ENCODE results near the gene MBNL2.
"Not testable (repeated sequence)": the region's sequence is repeated elsewhere in the genome, so short reads cannot be mapped to it uniquely, and the experiment has no call there.

The MBNL2 gene

GRCh38 chr13:97329331-97329730, 107.2 kb downstream of the MBNL2 start:
- no peak for DNase-seq

- no peak for DNase-seq
Measured at GRCh38 chr13:97330448-97330847, 108.3 kb downstream of the MBNL2 start.

- DNase-seq: no peak
Measured at GRCh38 chr13:97332742-97333141, 110.6 kb downstream of the MBNL2 start.

GRCh38 chr13:97333983-97334382, 111.8 kb downstream of the MBNL2 start:
- no peak for DNase-seq

GRCh38 chr13:97334690-97335089, 112.6 kb downstream of the MBNL2 start:
- no peak for DNase-seq

GRCh38 chr13:97335488-97336134, 113.5 kb downstream of the MBNL2 start:
- DNase-seq: no peak

GRCh38 chr13:97337985-97338499, 115.9 kb downstream of the MBNL2 start:
- DNase-seq: no peak

- no peak for DNase-seq
Measured at GRCh38 chr13:97338571-97338970, 116.4 kb downstream of the MBNL2 start.

- DNase-seq: no peak
Measured at GRCh38 chr13:97339019-97339987, 117.2 kb downstream of the MBNL2 start.

GRCh38 chr13:97339988-97340749, 118.0 kb downstream of the MBNL2 start:
- DNase-seq: no peak

GRCh38 chr13:97341135-97341534, 119.0 kb downstream of the MBNL2 start:
- DNase-seq: no peak

GRCh38 chr13:97342136-97342535, 120.0 kb downstream of the MBNL2 start:
- DNase-seq: no peak

GRCh38 chr13:97342936-97343335, 120.8 kb downstream of the MBNL2 start:
- DNase-seq: no peak

GRCh38 chr13:97344265-97345175, 122.4 kb downstream of the MBNL2 start:
- DNase-seq: no peak

GRCh38 chr13:97346097-97346496, 124.0 kb downstream of the MBNL2 start:
- DNase-seq: no peak

GRCh38 chr13:97346561-97347254, 124.6 kb downstream of the MBNL2 start:
- DNase-seq: no peak

GRCh38 chr13:97347255-97347932, 125.3 kb downstream of the MBNL2 start:
- DNase-seq: no peak

- DNase-seq: no peak
Measured at GRCh38 chr13:97348569-97349100, 126.5 kb downstream of the MBNL2 start.

GRCh38 chr13:97352012-97352411, 129.9 kb downstream of the MBNL2 start:
- DNase-seq: not testable (repeated sequence)

GRCh38 chr13:97352815-97353214, 130.7 kb downstream of the MBNL2 start:
- DNase-seq: no peak

Data from NCI-H187 treated with DMSO at 0.1 percent for 48 hours (cell line).